Testis (tissue), 3 donors: ENCODE data around the gene SOD2. TPM values are rescaled to one million over a fixed set of nuclear protein-coding genes. Genes with fewer than 3 reads are reported as not detected.

ENCODE experiments used
- DNase-seq: peaks from one replicate; pipeline ENCODE4 v3.0.0-alpha.2; 2019
- H3K27ac ChIP-seq, 2 donors: fragments of 200-600 bp; sonication (generic); one replicate each; pipeline ENCODE4 v1.5.1; 2019
- H3K27me3 ChIP-seq: fragments of 200-600 bp; sonication (generic); one replicate; pipeline ENCODE4 v1.5.1; 2019
- H3K36me3 ChIP-seq: fragments of 200-600 bp; sonication (generic); one replicate; pipeline ENCODE4 v1.5.1; 2017; ENCODE audit warnings: low read depth; ENCODE audit errors: missing control alignments
- H3K4me1 ChIP-seq: fragments of 200-600 bp; sonication (generic); one replicate; pipeline ENCODE4 v1.5.1; 2019
- H3K4me3 ChIP-seq, 2 donors: fragments of 200-600 bp; sonication (generic); one replicate each; pipeline ENCODE4 v1.5.1; 2017 to 2019
- H3K9me3 ChIP-seq: fragments of 200-600 bp; sonication (generic); one replicate; pipeline ENCODE4 v1.5.1; 2017
- POLR2A ChIP-seq: fragments of 450-650 bp; IDR thresholded peaks from one replicate; pipeline ENCODE4 v1.6.1; 2017; ENCODE audit warnings: antibody characterized with exemption, mild to moderate bottlenecking, moderate library complexity
- WGBS, 2 donors: methylation state at CpG; one replicate each; pipeline ENCODE4 v1.1.5; 2018; 5-methylcytosine and 5-hydroxymethylcytosine counted together
- intact Hi-C: fragments of 100-400 bp; cut with DNase I; formaldehyde crosslinking; loops from one replicate; pipeline ENCODE4 v1.15.1; 2023; ENCODE audit warnings: low total_unique reads
- polyA plus RNA-seq: library from polyadenylated mRNA; stranded (reverse); fragments of 350-450 nt; fragmentation: Illumina TruSeq; extraction: RNeasy Lipid Tissue Mini Kit (QIAGEN cat#74804); gene quantifications from one replicate; pipeline ENCODE4 v1.2.3, GENCODE V29; 2014; ENCODE audit warnings: low read depth, low replicate concordance; ENCODE audit not compliant: insufficient read depth
- total RNA-seq, 2 donors: library from RNA; depleted of rRNA; stranded (reverse); fragments of >200 nt; gene quantifications; one replicate each; pipeline ENCODE4 v1.2.3, GENCODE V29; 2016
- TF ChIP-seq, protein P1 (sequence below), 3 experiments: fragments of 450-650 bp in 2 of 3; fragments of 200-600 bp in 1 of 3; sonication (generic) in 1 of 3; IDR thresholded peaks; one replicate each; pipeline ENCODE4 v1.5.1; 2016 to 2019; ENCODE audit warnings: antibody characterized with exemption in 3 of 3, mild to moderate bottlenecking in 2 of 3, moderate library complexity in 1 of 3

Gene SOD2
- total and polyA plus RNA-seq, 3 donors from 2014 or later = 56.5 to 160 (median 98.5) TPM

GRCh38 chr6:159684013-159684304, 9.1 kb downstream of the SOD2 start:
- DNase-seq = no peak
- H3K9me3 ChIP-seq = no peaks in the 10 kb centered on the region
- TF ChIP-seq, protein P1, sequence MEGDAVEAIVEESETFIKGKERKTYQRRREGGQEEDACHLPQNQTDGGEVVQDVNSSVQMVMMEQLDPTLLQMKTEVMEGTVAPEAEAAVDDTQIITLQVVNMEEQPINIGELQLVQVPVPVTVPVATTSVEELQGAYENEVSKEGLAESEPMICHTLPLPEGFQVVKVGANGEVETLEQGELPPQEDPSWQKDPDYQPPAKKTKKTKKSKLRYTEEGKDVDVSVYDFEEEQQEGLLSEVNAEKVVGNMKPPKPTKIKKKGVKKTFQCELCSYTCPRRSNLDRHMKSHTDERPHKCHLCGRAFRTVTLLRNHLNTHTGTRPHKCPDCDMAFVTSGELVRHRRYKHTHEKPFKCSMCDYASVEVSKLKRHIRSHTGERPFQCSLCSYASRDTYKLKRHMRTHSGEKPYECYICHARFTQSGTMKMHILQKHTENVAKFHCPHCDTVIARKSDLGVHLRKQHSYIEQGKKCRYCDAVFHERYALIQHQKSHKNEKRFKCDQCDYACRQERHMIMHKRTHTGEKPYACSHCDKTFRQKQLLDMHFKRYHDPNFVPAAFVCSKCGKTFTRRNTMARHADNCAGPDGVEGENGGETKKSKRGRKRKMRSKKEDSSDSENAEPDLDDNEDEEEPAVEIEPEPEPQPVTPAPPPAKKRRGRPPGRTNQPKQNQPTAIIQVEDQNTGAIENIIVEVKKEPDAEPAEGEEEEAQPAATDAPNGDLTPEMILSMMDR (IDR thresholded peaks at IDR 0.05) = no peak
- TF ChIP-seq POLR2A = no peak
- WGBS, 2 donors = 88 to 97% methylated on average over 1 of the region's 1 CpG
- H3K27me3 ChIP-seq = no peaks in the 10 kb centered on the region
- no peaks in the 10 kb centered on the region for H3K36me3 ChIP-seq
- H3K4me3 ChIP-seq = no peak overlapping the region
- intact Hi-C loops = no loop called here
- H3K27ac ChIP-seq = no peak overlapping the region
- H3K4me1 ChIP-seq = no peaks in the 10 kb centered on the region

GRCh38 chr6:159682810-159683209, 10.2 kb downstream of the SOD2 start:
- H3K4me1 ChIP-seq = no peaks in the 10 kb centered on the region
- H3K36me3 ChIP-seq = no peaks in the 10 kb centered on the region
- TF ChIP-seq, protein P1 (IDR thresholded peaks at IDR 0.05) = no peak
- TF ChIP-seq POLR2A = no peak
- H3K4me3 ChIP-seq = no peak overlapping the region
- no peaks in the 10 kb centered on the region for H3K9me3 ChIP-seq
- 94% methylated on average over 1 of the region's 1 CpG for WGBS, 2 donors
- no peak overlapping the region for H3K27ac ChIP-seq
- intact Hi-C loops = no loop called here
- no peaks in the 10 kb centered on the region for H3K27me3 ChIP-seq
- DNase-seq = no peak

GRCh38 chr6:159682295-159682694, 10.7 kb downstream of the SOD2 start:
- 62 to 72% methylated on average over 3 of the region's 3 CpGs for WGBS, 2 donors
- no peaks in the 10 kb centered on the region for H3K4me1 ChIP-seq

GRCh38 chr6:159681191-159681880, 11.7 kb downstream of the SOD2 start:
- no peaks in the 10 kb centered on the region for H3K4me1 ChIP-seq
- no peaks in the 10 kb centered on the region for H3K36me3 ChIP-seq
- no peak for DNase-seq
- H3K27me3 ChIP-seq = no peaks in the 10 kb centered on the region
- intact Hi-C loops = no loop called here
- WGBS, 2 donors = 67 to 77% methylated on average over 10 of the region's 10 CpGs
- TF ChIP-seq, protein P1 (IDR thresholded peaks at IDR 0.05) = no peak
- TF ChIP-seq POLR2A = no peak
- no peaks in the 10 kb centered on the region for H3K9me3 ChIP-seq
- no peak overlapping the region for H3K4me3 ChIP-seq
- no peak overlapping the region for H3K27ac ChIP-seq

More at GRCh38 chr6:159682295-159682694, 10.7 kb downstream of the SOD2 start:
- Histone ChIP-seq H3K36me3 (no peaks in the 10 kb centered on the region), H3K4me3 (no peak overlapping the region), H3K27me3 (no peaks in the 10 kb centered on the region), H3K27ac (no peak overlapping the region), H3K9me3 (no peaks in the 10 kb centered on the region)
- no peak for DNase-seq
- intact Hi-C loops = no loop called here
- TF ChIP-seq, protein P1 (IDR thresholded peaks at IDR 0.05) = no peak
- no peak for TF ChIP-seq POLR2A

DNA sequence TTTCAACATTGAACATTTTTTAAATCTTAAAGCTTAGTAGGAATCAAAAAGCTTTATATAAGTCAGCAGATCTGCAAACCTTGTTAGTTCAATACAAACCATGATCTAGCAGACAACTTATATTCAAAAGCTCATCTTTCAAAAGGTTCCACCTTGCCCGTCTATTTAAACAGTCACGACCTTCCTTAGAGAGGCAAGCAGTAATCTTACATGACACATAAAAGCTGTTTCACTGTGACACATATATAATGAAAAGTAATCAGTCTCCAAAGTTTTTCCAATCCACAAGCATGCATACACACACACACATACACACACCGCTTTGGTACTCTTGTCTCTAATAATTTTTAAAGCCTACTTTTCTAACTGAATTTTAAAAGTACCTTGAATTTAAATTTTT, 12.9 kb downstream of the SOD2 start:
- no peaks in the 10 kb centered on the region for H3K4me1 ChIP-seq
- no peak overlapping the region for H3K27ac ChIP-seq

More for the DNA sequence above, 12.9 kb downstream of the SOD2 start:
- 89 to 96% methylated on average over 3 of the region's 3 CpGs for whole genome bisulfite sequencing, 2 donors
- TF ChIP-seq, protein P1 (IDR thresholded peaks at IDR 0.05) = no peak
- no peak for TF ChIP-seq POLR2A
- Histone ChIP-seq H3K27me3 (no peaks in the 10 kb centered on the region), H3K36me3 (no peaks in the 10 kb centered on the region), H3K9me3 (no peaks in the 10 kb centered on the region), H3K4me3 (no peak overlapping the region)
- intact Hi-C loops = no loop called here
- no peak for DNase-seq
